DOHH2 (cell line): Measurements from ENCODE around the gene DPP6.

Experiments used
- CTCF ChIP-seq: fragments of 200-600 bp; sonication (generic); IDR thresholded peaks from one replicate; pipeline ENCODE4 v1.5.1; 2014; ENCODE audit warnings: antibody characterized with exemption, mild to moderate bottlenecking, low read depth, low read length; ENCODE audit not compliant: poor library complexity, severe bottlenecking
- EZH2phosphoT487 ChIP-seq: fragments of 200-600 bp; sonication (generic); IDR thresholded peaks from 2 replicates; pipeline ENCODE4 v1.6.1; 2017; ENCODE audit warnings: borderline replicate concordance, mild to moderate bottlenecking, antibody characterized with exemption, low read length, moderate library complexity, mixed read lengths

DNA sequence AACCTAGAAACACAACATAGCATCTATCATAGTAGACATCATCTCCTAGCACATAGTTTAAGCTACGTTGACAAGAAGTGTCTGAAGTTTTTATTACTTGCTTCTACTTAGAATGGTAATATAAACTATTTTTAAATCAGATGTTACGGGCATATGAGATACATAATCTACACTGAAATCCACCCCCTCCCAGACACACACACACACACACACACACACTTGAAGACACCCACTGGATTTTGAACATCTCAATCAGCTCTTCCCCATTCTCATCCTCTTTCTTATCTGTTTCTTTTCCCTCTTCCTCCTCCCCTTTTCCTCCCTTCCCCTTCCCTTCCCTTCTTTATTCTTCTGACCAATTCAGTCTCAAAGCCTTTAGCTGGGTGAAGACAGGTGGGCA is 774.8 kb downstream of the DPP6 start:
- TF ChIP-seq CTCF: no peak
- no peak for TF ChIP-seq EZH2phosphoT487
